Adipose tissue (tissue), 3 donors: ENCODE data around the gene VAV2. TPM values are rescaled to one million over a fixed set of nuclear protein-coding genes. Genes with fewer than 3 reads are reported as not detected.

Source experiments
- H3K27ac ChIP-seq: one replicate; pipeline ENCODE4 v1.5.1; 2013; ENCODE audit warnings: low read depth, low read length
- WGBS, 3 donors: extraction: QIAGEN DNeasy Blood & Tissue Kit; methylation state at CpG; one replicate each; pipeline ENCODE4 v1.1.7; 2013; 5-methylcytosine and 5-hydroxymethylcytosine counted together
- polyA plus RNA-seq, 3 donors: library from polyadenylated mRNA; stranded (reverse); fragments of 200-250 nt; gene quantifications; one replicate each; pipeline ENCODE4 v1.2.3, GENCODE V29; 2013
- donor health status: healthy with polysubstance abuse.
- donor health status: Bipolar disorder and iron deficiency.
- donor health status: healthy.

VAV2 gene
- polyA plus RNA-seq, 3 donors: 6.0 to 15.2 (median 6.9) TPM

GRCh38 chr9:133844398-133844784 lies 147.7 kb downstream of the VAV2 start:
- 66 to 75% (median 70%) methylated on average over 7 of the region's 7 CpGs for WGBS, 3 donors
- no peak overlapping the region for H3K27ac ChIP-seq

DNA sequence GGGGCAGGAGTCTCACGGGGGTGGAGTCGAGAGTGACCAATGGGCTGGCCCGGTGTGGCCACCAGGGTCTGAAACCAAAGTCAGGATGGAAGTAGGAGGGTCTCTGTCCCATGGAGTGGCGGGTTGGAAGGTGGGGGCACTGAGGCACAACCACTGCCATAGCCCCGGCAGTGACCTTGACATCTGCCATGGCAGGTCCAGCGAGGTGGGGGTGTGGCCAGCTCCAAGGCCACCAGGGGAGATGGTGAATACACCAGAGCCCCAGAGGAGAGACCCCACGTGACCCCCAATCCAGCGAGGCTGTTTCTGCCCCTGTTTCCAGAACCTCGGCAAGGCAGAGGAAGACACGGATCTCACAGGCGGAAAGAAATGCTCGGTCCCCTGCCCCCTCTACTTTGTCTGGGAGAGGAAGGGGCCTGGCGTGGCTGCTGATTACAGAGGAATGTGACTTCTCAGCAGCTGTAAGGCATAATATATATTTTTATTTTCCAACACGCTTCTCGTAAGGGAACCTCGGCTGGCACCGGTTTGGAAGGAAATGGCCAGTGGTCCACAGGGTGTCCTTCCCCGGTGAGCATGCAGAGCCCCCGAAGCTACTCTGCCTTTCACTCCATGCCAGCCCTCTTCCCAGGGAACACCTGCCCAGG lies 148.2 kb downstream of the VAV2 start:
- WGBS, 3 donors: 76 to 80% (median 79%) methylated on average over 19 of the region's 19 CpGs
- H3K27ac ChIP-seq: no peak overlapping the region

GRCh38 chr9:133843250-133843649 lies 148.9 kb downstream of the VAV2 start:
- WGBS, 3 donors: 98 to 99% (median 98%) methylated on average over 5 of the region's 5 CpGs
- H3K27ac ChIP-seq: no peak overlapping the region

GRCh38 chr9:133842721-133843227 lies 149.3 kb downstream of the VAV2 start:
- WGBS, 3 donors: 77 to 93% (median 91%) methylated on average over 23 of the region's 23 CpGs
- no peak overlapping the region for H3K27ac ChIP-seq

- 72 to 83% (median 82%) methylated on average over 17 of the region's 17 CpGs for WGBS, 3 donors
- no peak overlapping the region for H3K27ac ChIP-seq
These were observed 149.9 kb downstream of the VAV2 start for GRCh38 chr9:133842174-133842573.

DNA sequence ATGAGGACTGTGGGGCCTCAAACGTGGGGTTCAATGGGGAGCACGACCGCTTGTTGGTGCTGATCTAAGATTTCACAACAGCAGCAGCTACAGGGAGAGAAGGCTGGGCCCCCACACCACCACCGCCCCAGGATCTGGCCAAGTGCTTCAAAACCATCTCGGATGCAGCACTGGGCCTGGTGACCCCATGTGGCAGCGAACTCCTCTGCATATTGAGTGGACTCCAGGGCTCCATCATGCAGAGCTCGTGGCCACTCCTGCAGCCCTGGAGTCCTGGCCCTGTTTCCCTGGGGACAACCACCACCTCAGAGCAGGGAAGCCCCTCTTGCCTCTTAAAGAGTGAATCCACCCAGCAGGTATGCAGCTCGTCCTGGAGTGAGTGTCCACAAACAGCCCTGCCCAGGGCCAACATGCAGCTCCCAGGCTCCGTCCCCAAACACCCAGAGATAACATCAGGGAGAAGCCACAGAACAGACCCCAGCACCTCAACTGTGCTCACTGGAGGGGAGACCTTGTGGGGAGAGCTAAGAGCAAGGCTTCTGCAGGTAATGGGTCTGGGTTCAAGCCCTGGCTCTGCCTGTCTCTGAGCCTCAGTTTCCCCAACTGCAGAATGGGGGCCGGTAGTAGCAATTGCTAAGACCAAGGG lies 150.8 kb downstream of the VAV2 start:
- 84 to 90% (median 87%) methylated on average over 10 of the region's 10 CpGs for WGBS, 3 donors
- H3K27ac ChIP-seq: no peak overlapping the region

- no peak overlapping the region for H3K27ac ChIP-seq
- 28 to 57% (median 31%) methylated on average over 15 of the region's 15 CpGs for WGBS, 3 donors
These were observed 152.2 kb downstream of the VAV2 start for GRCh38 chr9:133839822-133840329.

DNA sequence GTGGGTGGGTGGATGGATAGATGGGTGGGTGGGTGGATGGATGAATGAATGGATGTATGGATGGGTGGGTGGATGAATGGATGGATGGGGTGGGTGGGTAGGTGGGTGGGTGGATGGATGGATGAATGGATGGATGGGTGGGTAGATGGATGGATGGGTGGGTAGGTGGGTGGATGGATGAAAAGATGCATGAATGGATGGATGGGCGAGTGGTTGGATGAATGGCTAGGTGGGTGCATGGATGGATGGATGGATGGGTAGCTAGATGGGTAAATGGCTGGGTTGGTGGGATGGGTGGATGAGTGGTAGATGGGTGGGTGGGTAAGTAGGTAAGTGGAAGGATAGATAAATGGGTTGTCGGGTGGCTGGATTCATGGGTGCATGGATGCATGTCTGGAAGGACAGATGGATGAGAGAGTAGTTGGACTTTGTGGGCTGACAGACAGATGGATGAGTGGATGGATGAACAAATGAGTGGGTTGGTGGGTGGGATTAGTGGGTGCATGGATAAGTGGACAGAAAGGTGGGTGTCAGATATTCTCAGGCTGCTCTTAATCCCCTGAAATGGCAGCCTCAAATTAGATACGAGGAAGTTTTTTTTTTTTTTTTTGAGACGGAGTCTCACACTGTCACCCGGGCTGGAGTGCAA lies 153.1 kb downstream of the VAV2 start:
- 93 to 98% (median 94%) methylated on average over 4 to 5 of the region's 5 CpGs for WGBS, 3 donors
- H3K27ac ChIP-seq: no peak overlapping the region

- 87 to 89% (median 88%) methylated on average over 13 of the region's 13 CpGs for WGBS, 3 donors
- H3K27ac ChIP-seq: no peak overlapping the region
These were observed 154.2 kb downstream of the VAV2 start for GRCh38 chr9:133837627-133838597.

- H3K27ac ChIP-seq: no peak overlapping the region
- 94 to 97% (median 96%) methylated on average over 5 of the region's 5 CpGs for whole genome bisulfite sequencing, 3 donors
These were observed 155.3 kb downstream of the VAV2 start for GRCh38 chr9:133836818-133837217.

GRCh38 chr9:133836001-133836758 lies 155.9 kb downstream of the VAV2 start:
- H3K27ac ChIP-seq: no peak overlapping the region
- WGBS, 3 donors: 93 to 95% (median 93%) methylated on average over 17 of the region's 17 CpGs

- 78 to 86% (median 81%) methylated on average over 22 of the region's 22 CpGs for WGBS, 3 donors
- no peak overlapping the region for H3K27ac ChIP-seq
These were observed 156.7 kb downstream of the VAV2 start for GRCh38 chr9:133835262-133835901.

GRCh38 chr9:133834080-133834976 lies 157.8 kb downstream of the VAV2 start:
- no peak overlapping the region for H3K27ac ChIP-seq
- 82 to 94% (median 88%) methylated on average over 29 of the region's 29 CpGs for WGBS, 3 donors

GRCh38 chr9:133833388-133834025 lies 158.6 kb downstream of the VAV2 start:
- 92 to 93% (median 92%) methylated on average over 22 of the region's 22 CpGs for WGBS, 3 donors
- no peak overlapping the region for H3K27ac ChIP-seq

DNA sequence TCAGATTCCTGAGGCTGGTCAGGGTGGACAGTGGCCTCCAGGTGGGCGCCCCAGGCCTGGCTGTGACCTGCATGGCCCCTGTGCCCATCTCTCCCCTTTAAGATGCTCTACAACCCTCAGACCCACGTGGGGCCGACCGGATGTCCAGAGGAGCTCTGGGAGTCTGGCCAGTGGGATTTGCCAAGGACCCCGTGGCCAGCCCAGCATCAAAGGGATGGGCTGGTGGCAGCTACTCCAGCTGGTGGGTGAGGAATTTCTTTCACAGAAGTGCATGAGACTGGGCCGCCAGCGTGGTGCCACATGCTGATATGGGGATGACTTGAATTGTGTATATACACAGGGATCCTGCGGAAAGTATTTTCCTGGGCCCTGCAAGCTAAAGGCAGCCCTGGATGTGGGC lies 159.2 kb downstream of the VAV2 start:
- WGBS, 3 donors: 86 to 95% (median 89%) methylated on average over 8 of the region's 8 CpGs
- H3K27ac ChIP-seq: no peak overlapping the region

DNA sequence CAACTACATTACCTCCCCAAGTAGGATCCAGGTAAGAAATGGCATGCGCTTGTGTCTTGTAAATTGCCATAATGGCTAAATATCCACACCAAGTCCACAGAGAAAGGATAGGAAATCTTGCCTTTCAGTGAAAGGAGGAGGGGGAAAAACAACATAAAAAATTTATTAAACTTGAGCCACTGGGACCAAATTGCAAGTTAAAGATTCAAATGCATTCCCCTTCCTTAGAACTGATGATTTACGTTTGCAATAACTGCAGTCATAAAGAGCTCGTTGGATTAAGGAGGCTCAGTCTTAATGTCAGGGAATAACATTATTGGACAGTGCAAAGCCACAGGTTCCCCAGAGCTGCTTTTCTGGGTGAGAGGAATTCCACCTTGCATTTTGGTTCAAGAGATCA lies 161.4 kb downstream of the VAV2 start:
- 80 to 93% (median 92%) methylated on average over 3 of the region's 3 CpGs for WGBS, 3 donors
- no peak overlapping the region for H3K27ac ChIP-seq
